CD4-positive, alpha-beta T cell treated with Interleukin-15 for 4 hours (primary cell): ENCODE measurements around the gene EFHC2.

Experiments
- DNase-seq: peaks from one replicate; pipeline ENCODE4 v3.0.0-alpha.2; 2020; ENCODE audit warnings: low spot score

Gene EFHC2

GRCh38 chrX:44147130-44147529, 196.3 kb downstream of the EFHC2 start:
- DNase-seq, result no peak

- no peak for DNase-seq
Measured at GRCh38 chrX:44144177-44144945, 199.1 kb downstream of the EFHC2 start.

DNA sequence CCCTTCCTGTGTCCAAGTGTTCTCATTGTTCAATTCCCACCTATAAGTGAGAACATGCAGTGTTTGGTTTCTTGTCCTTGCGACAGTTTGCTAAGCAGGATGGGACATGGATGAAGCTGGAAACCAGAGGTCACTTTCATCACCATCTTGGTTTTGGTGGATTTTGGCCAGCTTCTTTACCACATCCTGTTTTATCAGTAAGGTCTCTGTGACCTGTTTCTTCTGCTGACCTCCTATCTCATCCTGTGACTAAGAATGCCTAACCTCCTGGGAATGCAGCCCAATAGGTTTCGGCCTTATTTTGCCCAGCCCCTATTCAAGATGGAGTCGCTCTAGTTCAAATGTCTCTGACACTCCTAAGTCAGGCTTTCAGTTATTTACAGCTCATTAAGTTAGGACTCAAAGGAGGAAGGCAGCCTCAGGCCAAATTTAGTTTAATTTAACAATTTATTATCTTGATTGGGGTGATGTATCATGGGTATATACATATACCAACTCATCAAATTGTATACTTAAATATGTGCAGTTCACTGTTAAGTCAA, 200.3 kb downstream of the EFHC2 start:
- no peak for DNase-seq

GRCh38 chrX:44130189-44130588, 213.3 kb downstream of the EFHC2 start:
- no peak for DNase-seq

GRCh38 chrX:44113337-44113736, 230.1 kb downstream of the EFHC2 start:
- no peak for DNase-seq

GRCh38 chrX:44106864-44107263, 236.6 kb downstream of the EFHC2 start:
- no peak for DNase-seq

DNA sequence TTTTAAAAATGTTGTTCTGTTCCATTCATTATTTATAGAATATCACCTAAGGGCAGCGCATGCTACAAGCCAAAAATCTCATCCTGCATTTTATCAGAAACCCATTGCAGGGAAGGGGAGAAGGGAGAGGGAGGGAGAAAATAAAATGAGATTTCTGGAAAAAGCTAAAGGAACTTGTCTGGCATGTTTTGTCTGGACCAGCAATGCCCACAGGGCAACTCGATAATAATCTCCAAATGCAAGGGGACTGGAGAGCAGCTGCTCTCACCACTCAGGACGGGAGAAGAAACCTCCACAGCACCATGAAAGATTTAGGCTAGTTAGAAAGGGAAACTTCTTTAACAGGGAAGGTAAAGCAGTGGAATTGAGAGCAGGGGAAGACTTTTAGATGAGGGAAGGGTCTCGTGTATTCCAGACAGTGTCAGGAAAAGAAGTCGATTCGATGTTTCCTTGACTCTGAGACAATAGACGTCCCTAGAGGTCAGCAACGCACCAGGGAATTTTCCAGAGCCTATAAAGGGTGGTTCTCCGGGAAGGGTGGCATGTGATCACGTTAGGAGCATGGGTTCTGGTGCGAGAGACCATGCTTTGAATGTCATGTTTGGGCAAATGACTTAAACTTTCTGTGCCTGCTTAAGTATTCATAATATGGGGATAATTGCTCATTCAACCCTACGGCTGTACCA, 238.1 kb downstream of the EFHC2 start:
- no peak for DNase-seq

DNA sequence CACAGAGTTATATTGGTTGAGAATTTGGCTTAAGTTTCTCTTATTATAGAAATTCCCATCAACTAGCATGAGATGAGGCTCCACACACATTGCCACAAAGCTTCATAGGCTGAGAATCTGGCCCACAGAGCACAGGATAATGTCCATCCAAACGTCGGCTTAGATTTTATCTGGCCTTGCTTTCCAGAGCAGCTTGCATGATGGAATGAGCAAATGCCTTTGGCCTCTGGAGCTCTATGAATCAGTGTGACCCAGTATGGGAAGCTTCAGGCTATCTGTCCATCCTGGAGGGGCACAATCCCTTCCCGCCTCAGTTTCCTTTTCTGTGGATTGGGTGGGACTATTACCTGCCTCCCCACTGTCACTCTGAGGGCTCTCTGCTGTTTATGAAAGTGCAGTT, 238.8 kb downstream of the EFHC2 start:
- DNase-seq, result no peak

DNA sequence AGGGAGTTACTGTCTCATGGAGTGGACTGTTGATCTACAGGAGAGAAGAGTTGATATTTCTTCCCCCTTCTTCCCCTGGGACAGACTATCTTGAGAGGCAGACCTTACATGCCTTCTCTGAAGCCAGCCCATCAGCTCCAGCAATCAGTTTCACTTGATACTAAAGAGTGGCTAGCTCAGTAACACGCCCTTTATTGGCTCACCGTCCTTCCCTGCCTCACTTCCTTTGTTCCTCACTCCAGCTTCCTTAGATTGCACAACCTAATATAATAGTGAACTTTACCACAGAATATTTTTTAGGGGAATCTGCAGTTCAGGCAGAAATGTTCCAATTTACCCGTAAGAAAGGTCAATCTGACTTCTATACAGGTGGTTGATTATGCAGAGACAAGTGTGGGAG, 242.2 kb downstream of the EFHC2 start:
- DNase-seq, result no peak

DNA sequence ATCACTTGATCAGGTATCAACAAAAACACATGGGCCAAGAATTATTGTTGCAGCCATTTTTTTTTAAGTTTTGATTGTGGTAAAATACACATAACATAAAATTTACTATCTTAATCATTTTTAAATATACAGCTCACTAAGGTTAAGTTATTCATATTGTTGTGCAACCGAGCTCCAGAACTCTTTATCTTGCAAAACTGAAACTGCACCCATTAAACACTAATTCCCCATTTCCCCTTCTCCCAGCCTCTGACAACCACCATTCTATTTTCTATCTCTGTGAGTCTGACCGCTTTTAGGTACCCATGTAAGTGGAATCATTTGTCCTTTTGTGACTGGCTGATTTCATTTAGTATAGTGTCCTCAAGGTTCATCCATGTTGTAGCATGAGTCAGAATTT, 244.1 kb downstream of the EFHC2 start:
- DNase-seq, result no peak
